GM21390 (cell line): ENCODE measurements around the gene NTRK2.
A peak's percentile ranks its signal among the peaks of the same experiment; 100 is the strongest.

ENCODE experiments used
- ATAC-seq: cut with Tn5 transposase; IDR thresholded peaks from one replicate; pipeline ENCODE4 v1.9.1; 2021; ENCODE audit not compliant: unreplicated experiment

The NTRK2 gene

DNA sequence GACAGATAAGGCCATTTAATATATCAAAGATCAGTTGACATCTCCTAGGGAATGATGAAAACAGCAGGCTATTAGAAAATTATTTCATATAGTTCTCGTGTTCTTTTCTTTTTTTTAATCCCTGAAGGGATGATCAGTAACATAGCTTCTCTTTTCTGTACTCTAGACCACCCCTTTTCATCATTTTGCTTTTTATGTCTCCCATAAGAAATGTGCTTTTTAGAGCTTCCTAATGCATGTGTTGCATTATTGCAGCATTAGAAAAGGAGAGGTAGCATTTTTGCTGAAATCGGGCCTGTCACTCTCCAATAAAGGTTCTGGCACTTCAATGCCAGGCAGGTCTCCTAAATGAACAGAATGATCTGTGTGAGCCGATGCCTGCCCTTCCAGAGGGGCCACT lies 143.3 kb downstream of the NTRK2 start:
- ATAC-seq, result no peak

DNA sequence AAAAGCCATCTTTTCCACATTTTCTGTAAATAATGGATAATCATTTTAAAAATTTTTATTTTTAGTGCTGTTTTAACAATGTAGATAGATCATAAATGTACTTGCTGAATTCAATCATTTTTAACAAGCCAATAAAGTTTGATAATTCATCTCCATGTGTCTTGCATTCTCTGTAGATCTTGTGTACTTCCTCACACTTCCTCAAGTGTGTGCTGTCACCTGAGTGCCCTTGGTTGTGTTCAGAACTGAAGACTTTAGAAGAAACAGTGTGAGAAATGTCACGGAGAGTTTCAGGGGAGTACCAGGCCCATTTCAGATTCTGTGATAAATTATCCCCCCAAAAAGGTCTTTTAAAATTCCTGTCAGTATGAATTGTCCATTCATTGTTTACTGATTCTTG lies 146.0 kb downstream of the NTRK2 start:
- no peak for ATAC-seq

DNA sequence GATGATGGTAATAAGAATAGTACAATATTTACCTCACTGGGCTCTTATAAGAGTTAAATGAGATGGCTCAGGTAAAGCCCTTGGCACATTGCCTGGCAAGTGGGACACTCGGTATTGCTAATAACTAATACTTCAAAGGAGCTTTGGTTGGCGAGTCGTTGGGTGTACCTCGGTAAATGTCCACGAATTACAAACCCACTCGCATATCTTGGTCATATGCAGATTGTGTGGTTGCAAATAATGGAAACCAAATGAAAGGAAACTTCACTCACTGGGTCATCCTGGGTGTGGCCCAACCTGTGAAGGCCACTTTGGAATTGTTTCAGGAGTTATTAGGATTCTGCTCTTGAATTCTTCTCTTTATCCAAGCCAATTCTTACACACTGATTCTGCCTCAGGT lies 147.5 kb downstream of the NTRK2 start:
- no peak for ATAC-seq

DNA sequence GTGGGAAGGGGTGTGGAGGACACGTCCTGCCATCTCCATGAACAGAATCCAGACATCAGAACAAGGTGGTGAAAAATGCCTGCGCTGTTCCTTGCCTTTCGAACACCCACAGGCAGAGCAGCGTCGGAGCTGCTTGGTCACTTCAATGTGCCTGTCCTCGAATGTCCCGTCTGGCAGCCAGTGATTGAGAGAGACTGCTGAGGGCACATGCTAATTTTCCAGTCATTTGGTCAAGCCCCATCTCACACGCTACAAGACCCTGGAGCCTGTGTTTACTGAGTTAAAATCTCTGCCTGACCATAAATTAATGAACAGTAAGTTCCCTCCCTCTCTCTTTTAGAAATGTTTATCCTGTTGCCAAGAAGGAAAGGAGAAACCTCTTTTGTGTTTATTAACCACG lies 149.3 kb downstream of the NTRK2 start:
- no peak for ATAC-seq

DNA sequence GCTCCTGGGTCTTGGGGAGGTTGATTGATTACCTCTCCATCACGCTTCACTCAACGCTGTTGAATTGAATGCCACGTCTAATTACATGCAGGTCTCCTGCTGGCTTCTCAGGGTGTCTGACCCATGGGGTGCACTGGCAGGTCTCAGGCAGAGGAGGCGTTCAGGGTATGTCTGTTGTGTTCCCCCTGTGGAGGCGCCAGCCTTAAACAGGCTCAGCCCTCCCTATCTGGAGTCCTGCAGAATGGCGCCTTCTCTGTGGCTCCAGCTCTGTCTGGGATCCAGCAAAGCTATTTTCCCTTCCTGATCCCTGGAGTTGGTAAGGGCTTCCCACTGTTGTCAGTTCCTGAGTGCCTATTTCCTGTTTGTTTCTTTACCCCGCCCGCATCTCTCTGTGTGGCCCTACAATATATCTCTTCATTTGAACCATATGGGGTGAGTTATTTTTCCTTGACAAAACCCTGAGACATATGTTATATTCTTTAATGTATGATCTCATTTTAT lies 150.0 kb downstream of the NTRK2 start:
- no peak for ATAC-seq

DNA sequence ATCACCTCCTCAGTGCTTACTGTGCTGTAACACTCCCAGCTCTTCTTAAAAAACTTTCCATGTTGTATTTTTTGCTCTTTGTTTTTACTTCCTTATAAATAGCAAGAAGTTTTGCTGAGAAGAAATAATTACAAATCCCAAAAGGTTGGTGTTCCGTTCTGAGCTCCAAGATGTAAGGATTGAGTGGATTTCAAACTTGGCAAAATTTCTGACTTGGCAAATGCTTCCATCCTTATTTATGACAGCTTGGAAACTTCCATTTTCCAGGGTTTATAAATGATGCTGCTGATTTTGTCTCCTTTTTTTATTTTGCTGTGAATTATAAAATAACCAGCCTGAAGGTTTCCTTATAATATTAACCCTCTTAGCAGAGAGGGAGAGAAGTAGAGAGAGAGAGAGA lies 151.9 kb downstream of the NTRK2 start:
- no peak for ATAC-seq

DNA sequence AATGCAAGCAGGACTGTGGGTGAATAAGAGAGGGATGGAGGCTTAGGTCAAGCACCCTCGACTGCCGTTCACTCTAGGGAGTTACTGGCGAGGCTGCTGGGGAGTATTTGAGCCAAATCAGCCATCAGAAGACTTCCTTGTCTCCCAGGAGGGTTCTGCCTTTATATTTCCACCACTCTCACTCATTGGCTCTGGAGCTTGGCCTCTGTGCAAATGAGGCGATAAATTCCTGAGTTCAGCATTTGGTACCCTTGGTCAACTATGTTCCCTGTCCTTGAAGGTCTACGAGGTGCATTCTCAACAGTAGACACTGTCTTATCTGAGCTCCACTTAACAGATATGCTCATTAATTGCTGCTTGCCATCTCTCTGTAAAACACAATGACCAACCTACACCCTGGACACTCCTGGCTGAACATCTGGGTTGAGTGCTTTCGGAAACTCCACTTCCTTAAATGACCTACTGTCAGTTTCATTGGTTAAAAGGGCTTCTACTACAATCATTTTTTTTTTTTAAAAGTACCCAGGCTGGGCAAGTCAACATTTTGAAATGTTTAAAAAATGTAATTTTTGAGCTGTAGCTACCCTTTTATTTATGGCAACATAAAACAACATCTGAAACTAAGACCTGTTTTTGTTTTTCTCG lies 153.2 kb downstream of the NTRK2 start:
- no peak for ATAC-seq

DNA sequence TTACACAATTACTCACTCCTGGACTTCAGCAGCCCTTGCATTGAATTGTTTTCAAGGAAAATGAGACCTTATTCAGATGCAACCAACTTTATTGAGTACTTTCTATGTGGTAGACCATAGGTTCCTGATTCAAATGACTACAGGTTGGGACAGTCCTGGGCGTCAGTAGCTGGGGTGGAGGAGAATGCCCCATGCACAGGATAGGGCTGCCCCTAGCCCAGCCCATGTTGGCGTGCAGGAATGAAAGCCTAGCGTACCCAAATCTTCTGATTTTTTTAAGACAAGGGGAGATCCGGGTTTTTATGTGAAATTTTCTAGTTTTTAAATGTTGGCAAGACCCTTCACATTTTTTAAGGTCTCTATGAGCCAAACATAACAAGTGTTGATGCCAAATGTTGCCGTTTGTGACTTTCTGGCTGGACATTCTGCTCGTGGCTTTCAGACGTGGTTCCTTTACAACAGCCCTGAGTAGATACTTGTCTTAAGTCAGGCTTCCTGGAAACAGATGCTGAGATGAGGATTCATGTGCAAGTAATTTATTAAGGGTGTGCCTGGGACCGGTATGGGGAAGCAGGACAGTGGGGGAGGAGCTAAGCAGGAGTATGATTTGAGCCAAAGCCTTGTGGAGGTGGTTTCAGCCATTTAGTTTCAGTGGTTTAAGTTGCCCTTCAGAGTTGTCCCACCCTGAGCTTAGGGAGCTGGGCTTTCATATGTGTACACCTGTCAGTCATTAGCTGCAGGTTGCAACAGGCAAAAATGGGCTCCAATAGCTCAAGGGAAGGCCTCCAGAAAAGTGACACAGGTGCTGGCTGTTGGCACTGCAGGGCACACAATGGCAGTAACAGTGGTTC lies 154.1 kb downstream of the NTRK2 start:
- ATAC-seq, result peak; percentile 74

DNA sequence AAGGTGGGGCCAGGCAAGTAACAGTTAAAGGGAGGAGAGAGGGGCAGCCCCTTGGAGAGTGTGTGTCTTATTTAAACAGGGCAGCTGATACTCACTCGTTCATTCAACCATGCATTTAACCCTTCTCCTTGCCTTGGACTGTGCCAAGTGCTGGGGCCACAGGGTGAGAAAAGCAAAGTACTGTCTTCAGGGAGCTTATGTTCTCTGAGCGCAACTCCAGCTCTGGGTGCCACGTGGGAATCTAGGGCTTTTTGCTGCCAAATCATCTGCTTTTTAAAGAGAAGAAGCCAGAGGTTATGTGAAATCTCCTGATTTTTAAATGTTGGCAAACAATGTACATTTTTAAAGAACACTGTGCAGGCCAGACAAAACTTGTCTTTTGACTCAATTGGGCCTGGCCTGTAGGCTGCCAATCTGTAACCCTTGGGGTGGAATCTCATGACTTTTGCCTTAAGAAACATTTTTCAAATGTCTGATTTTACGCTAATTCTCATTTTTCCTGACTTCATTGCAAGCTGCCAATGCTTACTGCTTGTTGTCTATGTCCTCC lies 157.8 kb downstream of the NTRK2 start:
- no peak for ATAC-seq

DNA sequence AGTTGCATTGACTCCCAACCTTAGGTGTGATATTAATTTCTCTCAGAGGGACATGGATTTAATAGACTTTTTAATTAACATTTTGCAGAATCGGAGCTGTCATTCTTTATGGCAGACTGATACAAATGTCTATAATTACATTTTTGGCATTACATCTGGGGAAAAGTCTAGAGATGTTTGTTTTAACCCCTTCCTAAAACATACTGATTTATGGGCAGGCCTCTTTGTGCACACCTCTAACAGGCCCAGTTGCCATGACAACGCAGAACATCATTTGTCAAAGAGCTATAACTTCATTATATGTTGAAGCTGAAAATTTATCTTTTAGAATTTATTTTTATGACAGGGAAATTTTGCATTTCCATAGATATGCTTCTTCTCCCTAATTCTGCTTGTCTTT lies 158.5 kb downstream of the NTRK2 start:
- no peak for ATAC-seq

DNA sequence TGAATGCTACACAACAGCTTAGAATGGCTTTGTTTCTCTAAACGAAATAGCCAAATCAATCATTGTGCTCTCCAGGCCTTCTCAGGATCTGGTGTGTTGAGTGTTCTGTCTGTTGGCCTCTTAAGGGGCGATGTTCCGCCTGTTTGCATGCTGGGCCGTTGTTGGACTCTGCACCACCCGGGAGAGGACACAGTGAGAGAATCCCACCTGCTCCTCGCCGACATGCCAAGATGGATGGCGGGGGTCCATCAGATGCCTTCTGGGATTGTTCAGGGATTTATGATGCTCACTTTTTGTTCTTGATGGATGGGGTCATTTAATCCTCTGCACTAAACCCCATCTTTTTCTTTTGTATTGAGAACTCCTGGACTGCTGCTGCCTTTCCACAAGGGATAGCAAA lies 159.9 kb downstream of the NTRK2 start:
- no peak for ATAC-seq

DNA sequence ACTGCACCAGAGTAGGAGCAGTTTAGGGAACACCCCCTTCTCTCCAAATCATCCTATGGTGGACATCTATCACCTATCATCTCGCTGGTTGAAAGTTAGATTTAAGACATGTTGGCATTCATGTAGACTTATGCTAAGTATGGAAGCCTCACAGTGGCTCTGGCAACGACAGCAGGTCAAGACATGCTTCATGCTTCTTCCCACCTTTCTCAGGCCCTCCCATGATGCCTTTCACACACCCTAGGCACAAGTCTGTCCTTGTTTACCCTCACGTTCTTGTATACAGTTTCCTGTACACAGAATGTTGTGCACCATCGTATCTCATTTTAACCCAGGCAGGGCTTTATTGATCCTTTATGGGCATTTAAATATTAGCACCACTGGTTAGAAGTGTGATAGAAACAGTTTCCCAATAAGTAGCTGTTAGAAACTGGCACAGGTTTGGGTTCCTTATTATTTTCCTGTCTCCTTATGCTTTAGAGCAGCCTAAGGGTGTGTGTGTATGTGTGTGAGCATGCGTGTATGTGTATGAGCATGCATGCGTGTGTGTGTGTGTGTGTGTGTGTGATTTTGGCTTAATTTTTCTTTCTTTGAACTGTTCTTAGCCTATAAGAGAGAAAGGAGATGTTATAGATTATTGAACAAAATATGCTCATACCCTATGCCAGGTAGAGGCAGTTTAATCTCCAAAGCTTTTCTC lies 160.6 kb downstream of the NTRK2 start:
- no peak for ATAC-seq

DNA sequence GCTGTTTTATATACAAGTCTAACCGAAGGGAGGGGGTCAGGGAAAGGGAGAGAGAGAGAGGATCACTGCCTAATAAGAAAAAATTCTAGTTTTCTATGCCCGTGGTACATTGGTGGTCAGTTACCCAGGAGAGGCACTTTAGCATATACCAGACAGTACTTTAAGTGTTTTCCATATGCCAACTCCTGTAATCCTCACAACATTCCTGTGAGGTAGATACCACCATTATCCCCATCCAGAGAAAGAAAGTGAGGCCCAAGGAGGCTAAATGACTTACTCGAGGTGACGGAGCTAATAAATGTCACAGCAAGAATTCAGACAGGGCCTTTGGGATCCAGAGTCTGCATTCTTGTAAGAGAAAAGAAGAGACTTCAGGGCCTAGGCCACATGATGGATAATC lies 161.8 kb downstream of the NTRK2 start:
- ATAC-seq, result no peak

DNA sequence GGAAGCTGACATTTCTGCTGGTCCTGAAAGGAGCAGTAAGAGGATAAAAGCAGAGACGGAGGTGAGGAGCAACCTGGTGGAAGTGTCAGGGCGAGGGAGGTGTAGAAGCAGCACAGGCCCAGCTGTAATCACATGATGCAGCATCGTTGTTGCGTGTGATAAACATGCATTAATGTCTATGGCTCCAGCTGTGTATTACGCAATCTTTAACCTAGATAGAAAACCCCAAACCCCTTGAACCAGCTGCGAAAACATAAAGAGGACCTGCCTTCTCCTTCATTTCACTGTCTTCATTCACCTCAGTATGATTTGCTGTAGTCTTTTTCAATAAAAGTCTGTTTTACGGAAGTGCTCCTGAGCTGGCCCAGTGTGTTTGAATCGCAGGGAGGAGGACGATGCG lies 162.9 kb downstream of the NTRK2 start:
- ATAC-seq, result no peak

DNA sequence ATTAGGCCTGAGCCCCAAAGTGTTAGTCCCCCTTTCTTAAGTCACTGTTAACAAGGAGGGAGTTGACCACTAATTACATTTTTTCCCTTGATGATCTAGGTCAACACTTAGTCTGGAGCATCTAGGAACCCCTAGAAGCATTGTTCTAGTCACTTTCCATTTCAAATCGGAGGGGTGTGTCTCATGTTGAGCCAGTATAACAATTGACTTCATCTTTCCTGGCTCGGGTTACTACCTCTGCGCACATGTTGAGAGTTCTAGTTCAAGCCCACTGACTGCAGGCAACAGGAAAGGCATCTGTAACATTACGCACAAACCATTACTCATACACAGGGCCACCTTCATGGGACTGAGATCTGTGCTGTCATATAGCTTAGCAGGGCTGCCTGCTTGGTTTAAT lies 164.9 kb downstream of the NTRK2 start:
- ATAC-seq, result no peak

DNA sequence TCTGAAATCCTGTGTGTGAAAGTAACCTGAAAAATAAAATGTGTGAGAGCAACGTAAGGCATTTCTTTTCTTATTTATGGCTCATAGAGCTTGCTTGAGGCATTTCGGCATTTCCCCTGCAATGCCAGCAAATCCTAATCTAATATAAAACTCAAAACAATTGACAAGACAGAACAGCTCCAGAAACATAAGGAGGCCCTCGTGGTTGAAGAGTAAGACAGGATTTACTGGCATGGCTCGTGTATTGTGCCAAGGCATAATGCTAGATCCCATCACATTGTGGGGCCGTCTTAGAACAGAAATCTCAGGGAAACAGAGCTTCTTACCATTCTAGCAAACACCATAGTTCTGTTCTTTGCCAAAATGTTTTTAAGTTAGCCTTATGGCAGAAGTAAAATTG lies 166.2 kb downstream of the NTRK2 start:
- no peak for ATAC-seq

DNA sequence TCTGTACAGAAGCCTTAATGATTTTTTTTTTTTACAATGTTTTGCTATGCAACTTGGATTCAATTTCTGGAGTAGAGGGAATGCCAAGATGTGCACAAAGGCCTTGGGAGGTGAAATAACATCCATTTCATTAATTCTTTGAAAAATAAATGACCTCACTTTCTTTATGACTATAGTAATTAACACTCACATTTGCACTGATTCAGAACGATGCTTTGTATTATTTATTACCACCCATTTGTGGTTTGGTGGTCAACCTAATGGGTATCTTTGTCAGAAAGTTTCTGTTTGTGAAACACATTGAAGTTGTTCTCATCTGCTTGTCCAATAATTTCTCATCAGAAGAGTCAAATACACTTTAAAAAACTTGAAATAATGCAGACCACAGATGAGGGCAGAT lies 169.3 kb downstream of the NTRK2 start:
- no peak for ATAC-seq

DNA sequence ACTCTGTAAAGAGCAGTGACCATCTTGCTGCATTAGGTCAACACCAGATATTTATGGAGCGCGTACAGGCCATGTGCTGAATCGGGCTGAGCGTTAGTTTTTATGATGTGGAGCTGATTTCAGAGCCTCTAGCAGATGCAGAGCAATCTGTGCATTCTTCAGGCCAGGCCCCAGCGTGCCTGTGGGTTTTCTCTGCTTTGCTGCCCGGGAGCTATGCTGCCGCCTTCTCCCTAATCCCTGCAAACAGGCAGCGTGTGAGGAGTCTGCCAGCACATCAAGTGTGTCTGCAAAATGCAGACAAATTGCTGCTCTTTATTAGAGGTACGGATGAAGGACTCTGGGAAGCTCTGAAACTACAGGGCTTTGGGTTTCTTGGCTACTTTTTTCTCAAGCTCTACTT lies 170.0 kb downstream of the NTRK2 start:
- ATAC-seq, result no peak

DNA sequence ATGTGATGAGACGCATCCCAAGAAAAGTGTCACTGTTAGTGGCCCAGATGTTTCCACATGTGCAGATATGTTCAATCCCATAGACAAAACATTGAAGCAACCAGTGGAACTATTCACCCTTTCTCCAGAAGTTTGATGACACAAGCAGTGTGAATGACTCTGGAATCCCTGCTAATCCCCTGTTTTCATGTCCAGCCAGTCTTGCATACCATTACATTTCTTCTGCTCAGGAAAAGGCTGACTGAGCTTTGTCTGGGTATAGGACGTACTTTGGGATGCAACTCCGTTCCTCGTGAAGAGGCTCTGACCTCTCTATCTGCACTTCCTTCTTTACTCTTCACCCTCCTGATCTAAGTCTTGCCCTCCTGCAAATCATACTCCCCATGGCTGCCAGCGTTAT lies 172.4 kb downstream of the NTRK2 start:
- ATAC-seq, result no peak

DNA sequence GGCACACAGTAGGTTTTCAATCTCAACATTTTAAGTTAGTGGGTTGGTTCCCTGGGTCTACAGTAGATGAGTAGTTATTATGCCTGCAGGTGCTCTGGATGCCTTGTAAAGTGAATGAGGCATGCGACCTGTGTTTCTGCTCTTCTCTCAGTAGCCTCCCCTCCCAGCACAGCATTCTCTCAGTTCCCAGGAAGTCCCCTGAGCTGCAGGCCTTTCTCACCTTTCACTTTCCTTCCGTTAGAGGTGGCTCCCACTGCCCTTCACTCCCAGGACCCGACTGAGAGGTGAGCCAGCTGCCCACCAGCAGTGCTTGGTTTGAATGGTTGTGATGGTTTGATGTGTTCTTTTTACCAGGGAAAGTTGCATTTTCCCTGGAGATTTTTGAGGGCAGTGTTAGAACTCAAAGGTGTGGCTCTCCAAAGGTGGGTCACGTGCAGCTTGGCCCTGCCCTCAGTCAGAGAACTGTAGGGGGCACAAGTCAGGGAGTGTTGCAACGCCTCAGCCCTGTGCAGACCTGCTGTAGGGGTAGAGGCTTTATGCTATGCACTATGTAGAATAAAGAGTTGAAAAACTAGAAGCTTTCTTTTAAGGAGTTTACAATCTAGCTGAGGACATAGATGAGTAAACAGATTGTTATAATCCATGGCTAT lies 173.8 kb downstream of the NTRK2 start:
- ATAC-seq, result no peak
